HepG2 (cell line): ENCODE measurements around the gene PTPN14.

Source experiments
- BRD4 ChIP-seq: sonication (generic); formaldehyde crosslinking; IDR thresholded peaks from 2 replicates; pipeline ENCODE4 v1.4.0; 2020; ENCODE audit warnings: missing genetic modification reagents
- CTCF ChIP-seq: sonication (generic); formaldehyde crosslinking; IDR thresholded peaks from 2 replicates; pipeline ENCODE4 v1.5.0; 2020; ENCODE audit warnings: mild to moderate bottlenecking, missing genetic modification reagents, moderate library complexity
- JUND ChIP-seq: sonication (generic); formaldehyde crosslinking; IDR thresholded peaks from 2 replicates; pipeline ENCODE4 v1.8.0; 2022; ENCODE audit warnings: mild to moderate bottlenecking, missing genetic modification reagents
- KLF9 ChIP-seq: IDR thresholded peaks from 2 replicates; pipeline ENCODE4 v1.6.1; 2016; ENCODE audit warnings: low read depth
- MAF1 ChIP-seq: sonication (generic); formaldehyde crosslinking; IDR thresholded peaks from 2 replicates; pipeline ENCODE4 v1.5.0; 2020; ENCODE audit warnings: missing genetic modification reagents, borderline replicate concordance
- MZF1 ChIP-seq: sonication (generic); formaldehyde crosslinking; IDR thresholded peaks from 2 replicates; pipeline ENCODE4 v1.8.1; 2023; ENCODE audit warnings: mild to moderate bottlenecking, missing genetic modification reagents, borderline replicate concordance
- POLR2AphosphoS5 ChIP-seq: IDR thresholded peaks from 2 replicates; pipeline ENCODE4 v1.6.1; 2012; ENCODE audit warnings: low read depth, low read length
- PTBP1 ChIP-seq: fragments of 200-400 bp; formaldehyde crosslinking; IDR thresholded peaks from 2 replicates; pipeline ENCODE4 v1.6.1; 2018; ENCODE audit warnings: low read length, low read depth; ENCODE audit not compliant: poor library complexity, severe bottlenecking
- TAF1 ChIP-seq: sonication (generic); formaldehyde crosslinking; IDR thresholded peaks from 2 replicates; pipeline ENCODE4 v1.4.0; 2020; ENCODE audit warnings: missing genetic modification reagents
- ZNF12 ChIP-seq: sonication (generic); formaldehyde crosslinking; IDR thresholded peaks from 2 replicates; pipeline ENCODE4 v1.5.0; 2020; ENCODE audit warnings: missing genetic modification reagents
- ZNF607 ChIP-seq: sonication (generic); formaldehyde crosslinking; IDR thresholded peaks from 2 replicates; pipeline ENCODE4 v1.5.1; 2020; ENCODE audit warnings: missing genetic modification reagents, mild to moderate bottlenecking, borderline replicate concordance
- ZNF678 ChIP-seq: sonication (generic); formaldehyde crosslinking; IDR thresholded peaks from 2 replicates; pipeline ENCODE4 v1.4.0; 2020; ENCODE audit warnings: mild to moderate bottlenecking, missing genetic modification reagents

DNA sequence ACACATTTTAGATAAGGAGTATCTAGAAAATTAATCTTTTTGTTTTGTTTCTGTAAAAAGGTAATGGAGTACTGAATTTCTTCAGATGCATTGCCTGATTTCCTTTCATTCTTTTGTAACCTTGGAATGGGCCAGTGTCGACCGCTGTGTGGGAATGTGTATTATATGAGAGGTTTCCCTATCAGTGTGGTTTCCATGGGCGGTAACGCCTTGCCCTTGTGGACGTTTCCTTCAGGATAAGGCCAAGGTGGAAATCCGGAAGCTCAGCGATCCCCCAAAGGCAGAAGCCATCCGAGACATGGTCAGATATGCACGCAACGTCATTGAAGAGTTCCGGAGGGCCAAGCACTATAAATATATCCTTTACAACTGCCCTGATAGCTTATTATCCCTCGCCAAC, 220.7 kb downstream of the PTPN14 start:
- TF ChIP-seq KLF9 (CRISPR knock-in tag) (no peak), JUND (CRISPR knock-in tag) (no peak), ZNF607 (CRISPR knock-in tag) (no peak), CTCF (CRISPR knock-in tag) (no peak), TAF1 (CRISPR knock-in tag) (no peak), POLR2AphosphoS5 (no peak), MAF1 (no peak), MZF1 (CRISPR knock-in tag) (no peak), BRD4 (no peak), PTBP1 (no peak), ZNF12 (no peak), ZNF678 (CRISPR knock-in tag) (no peak)
